ENCODE data around the gene AGBL3.

Gene AGBL3

DNA sequence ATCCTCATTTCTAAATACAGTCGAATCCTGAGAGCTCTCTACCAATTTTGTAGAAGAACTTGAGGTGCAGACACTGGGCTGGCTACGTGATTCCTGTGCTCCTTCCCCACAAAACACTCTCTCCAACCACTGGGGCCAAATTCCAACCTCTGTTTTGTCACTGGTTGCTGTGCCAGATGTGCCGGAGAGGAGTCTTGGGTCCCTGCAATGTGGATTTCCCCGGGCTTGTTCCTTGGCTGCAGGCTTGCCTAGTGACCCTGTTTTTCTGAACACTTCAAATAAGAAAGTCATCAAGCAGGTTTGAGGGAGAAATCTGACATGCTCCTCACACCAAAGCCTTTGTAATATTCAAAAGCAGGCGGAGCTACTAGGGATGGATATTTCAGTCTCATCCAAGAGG, 44.4 kb upstream of the AGBL3 start:
- no peak for DNase-seq (ENCODE audit: low spot score)
- in situ Hi-C loops (cut with MboI; ENCODE audit: low sequenced_read_pairs, unreplicated experiment) = loop anchor here (10.0 kb wide), 1 partner anchor 327 kb away; no protein-coding TSS in a partner anchor

DNA sequence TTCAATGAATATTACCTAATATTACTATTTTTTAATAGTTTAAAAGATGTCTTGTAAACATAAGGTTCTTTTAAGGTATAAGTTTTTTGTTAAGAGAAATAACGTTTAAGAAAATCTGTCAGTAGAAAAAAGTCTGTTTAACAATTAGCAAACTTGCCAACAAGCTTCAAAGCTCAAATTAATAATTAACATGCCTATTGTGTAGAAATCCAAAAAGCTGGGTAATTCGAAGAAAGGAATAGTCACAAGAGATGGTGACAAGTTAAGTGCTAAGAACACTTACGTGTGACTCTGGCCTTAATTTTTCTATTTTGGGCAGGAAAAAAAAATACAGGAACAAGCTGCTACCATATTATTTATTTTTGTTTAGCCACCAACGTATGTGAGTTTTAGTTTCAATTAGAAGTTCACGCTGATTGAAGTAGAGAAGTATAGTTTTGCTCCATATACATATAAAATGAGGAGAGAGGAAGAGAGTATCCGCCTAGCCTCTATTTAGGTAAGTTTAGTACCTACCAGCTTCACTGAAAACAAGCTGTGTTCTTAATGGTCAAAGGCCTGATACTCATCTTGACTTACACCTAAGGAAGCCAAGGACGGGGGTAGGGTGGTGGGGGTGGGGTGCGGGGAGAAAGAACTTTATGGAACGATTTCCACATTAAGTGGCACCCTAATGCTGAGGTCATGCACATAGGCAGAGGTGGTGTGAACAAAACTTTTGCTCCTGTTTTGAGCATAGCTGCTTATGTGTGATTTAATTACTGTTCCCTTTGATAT, 43.4 kb upstream of the AGBL3 start:
- DNase-seq (ENCODE audit: low spot score) = no peak
- TF ChIP-seq, protein P1, sequence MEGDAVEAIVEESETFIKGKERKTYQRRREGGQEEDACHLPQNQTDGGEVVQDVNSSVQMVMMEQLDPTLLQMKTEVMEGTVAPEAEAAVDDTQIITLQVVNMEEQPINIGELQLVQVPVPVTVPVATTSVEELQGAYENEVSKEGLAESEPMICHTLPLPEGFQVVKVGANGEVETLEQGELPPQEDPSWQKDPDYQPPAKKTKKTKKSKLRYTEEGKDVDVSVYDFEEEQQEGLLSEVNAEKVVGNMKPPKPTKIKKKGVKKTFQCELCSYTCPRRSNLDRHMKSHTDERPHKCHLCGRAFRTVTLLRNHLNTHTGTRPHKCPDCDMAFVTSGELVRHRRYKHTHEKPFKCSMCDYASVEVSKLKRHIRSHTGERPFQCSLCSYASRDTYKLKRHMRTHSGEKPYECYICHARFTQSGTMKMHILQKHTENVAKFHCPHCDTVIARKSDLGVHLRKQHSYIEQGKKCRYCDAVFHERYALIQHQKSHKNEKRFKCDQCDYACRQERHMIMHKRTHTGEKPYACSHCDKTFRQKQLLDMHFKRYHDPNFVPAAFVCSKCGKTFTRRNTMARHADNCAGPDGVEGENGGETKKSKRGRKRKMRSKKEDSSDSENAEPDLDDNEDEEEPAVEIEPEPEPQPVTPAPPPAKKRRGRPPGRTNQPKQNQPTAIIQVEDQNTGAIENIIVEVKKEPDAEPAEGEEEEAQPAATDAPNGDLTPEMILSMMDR (IDR thresholded peaks at IDR 0.05; ENCODE audit: borderline replicate concordance, control extremely low read depth, extremely low read depth, insufficient read depth, missing control alignments) = no peak
- in situ Hi-C loops (cut with MboI; ENCODE audit: low sequenced_read_pairs, unreplicated experiment) = loop anchor here (10.0 kb wide), 1 partner anchor 328 kb away; no protein-coding TSS in a partner anchor

More for the DNA sequence above, 44.4 kb upstream of the AGBL3 start:
- TF ChIP-seq, protein P1 (IDR thresholded peaks at IDR 0.05; ENCODE audit: borderline replicate concordance, control extremely low read depth, extremely low read depth, insufficient read depth, missing control alignments) = no peak

DNA sequence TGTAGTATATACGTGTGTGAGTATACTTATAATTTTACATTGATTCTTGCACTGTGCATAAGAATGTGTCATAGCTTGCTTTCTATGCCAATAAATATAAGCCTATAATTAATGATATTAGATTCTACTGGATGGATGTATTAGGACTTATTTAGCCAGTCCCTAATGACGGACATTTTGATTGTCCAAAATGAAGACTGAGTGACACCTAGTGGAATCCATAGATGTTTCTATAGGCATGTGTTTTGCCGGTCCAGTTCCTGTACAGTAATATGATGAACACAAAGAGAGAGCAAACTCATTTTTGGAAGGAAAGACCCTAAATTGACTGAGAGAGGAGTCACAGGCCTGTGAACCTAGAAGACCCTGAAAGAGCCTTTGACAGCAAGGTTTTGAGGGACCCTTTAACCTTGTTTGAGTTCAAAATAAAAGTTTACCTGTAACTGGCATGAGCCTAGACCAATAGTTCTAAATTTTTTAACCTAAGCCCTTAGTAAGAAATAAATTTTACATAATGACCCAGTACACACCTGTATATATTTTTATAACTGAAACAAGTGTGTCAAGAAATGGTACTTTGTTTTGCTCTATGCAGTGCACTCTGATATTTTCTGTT, 42.4 kb upstream of the AGBL3 start:
- DNase-seq (ENCODE audit: low spot score) = peak; percentile 59
- in situ Hi-C loops (cut with MboI; ENCODE audit: low sequenced_read_pairs, unreplicated experiment) = loop anchor here (10.0 kb wide), 1 partner anchor 329 kb away; no protein-coding TSS in a partner anchor
- TF ChIP-seq, protein P1 (IDR thresholded peaks at IDR 0.05; ENCODE audit: borderline replicate concordance, control extremely low read depth, extremely low read depth, insufficient read depth, missing control alignments) = peak; percentile 30

DNA sequence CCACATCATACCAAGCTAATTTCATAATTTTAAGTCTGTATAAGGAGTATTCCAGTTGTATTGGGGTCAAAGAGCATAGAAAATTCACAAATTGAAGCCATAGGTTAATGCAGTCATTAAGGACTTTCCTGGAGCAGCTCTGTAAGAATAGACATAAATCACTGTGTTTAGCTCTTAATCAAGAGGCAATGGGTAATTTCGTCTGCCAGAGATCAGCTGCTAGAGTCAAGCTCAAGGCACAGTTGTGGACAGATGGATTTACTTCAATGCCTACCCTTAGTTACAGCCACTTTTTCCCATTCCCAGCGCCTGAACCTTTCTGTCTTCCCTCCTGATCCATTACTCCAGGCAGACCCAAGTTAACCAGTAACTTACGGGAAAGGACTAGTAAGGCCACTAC, 40.6 kb upstream of the AGBL3 start:
- in situ Hi-C loops (cut with MboI; ENCODE audit: low sequenced_read_pairs, unreplicated experiment) = loop anchor here (10.0 kb wide), 1 partner anchor 331 kb away; no protein-coding TSS in a partner anchor
- DNase-seq (ENCODE audit: low spot score) = no peak
- TF ChIP-seq, protein P1 (IDR thresholded peaks at IDR 0.05; ENCODE audit: borderline replicate concordance, control extremely low read depth, extremely low read depth, insufficient read depth, missing control alignments) = no peak

DNA sequence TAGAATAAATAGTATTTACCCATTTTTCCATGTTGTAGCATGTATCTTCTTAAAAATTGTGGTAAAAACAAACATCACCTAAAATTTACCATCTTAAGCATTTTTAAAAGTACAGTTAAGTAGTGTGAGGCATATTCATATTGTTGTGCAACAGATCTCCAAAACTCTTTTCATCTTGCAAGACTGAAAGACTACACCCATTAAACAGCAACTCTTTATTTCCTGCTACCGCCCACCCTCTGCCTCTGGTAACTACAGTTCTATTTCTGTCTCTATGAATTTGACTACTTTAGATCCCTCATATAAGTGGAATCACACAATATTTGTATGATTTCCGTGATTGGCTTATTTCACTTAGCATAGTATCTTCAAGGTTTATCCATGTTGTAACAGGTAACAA, 40.0 kb upstream of the AGBL3 start:
- in situ Hi-C loops (cut with MboI; ENCODE audit: low sequenced_read_pairs, unreplicated experiment) = loop anchor here (10.0 kb wide), 1 partner anchor 331 kb away; no protein-coding TSS in a partner anchor
- TF ChIP-seq, protein P1 (IDR thresholded peaks at IDR 0.05; ENCODE audit: borderline replicate concordance, control extremely low read depth, extremely low read depth, insufficient read depth, missing control alignments) = no peak
- no peak for DNase-seq (ENCODE audit: low spot score)

DNA sequence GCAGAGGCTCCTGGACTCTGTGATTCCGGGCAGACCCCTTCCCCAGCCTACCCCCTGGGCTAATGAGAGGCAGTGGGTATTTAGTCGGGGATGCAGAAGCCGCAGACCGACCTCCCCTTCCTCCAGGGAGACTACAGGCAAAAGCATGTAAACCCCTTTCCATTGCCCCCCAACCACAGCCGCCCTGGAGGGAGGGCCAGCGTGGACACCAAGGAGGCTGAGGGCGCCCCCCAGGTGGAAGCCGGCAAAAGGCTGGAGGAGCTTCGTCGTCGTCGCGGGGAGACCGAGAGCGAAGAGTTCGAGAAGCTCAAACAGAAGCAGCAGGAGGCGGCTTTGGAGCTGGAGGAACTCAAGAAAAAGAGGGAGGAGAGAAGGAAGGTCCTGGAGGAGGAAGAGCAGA, 39.0 kb upstream of the AGBL3 start:
- TF ChIP-seq, protein P1 (IDR thresholded peaks at IDR 0.05; ENCODE audit: borderline replicate concordance, control extremely low read depth, extremely low read depth, insufficient read depth, missing control alignments) = no peak
- DNase-seq (ENCODE audit: low spot score) = no peak
- in situ Hi-C loops (cut with MboI; ENCODE audit: low sequenced_read_pairs, unreplicated experiment) = loop anchor here (10.0 kb wide), 1 partner anchor 333 kb away; no protein-coding TSS in a partner anchor
